Smooth muscle cell (in vitro differentiated cells): Measurements from ENCODE around the gene SLC25A52. TPM values are rescaled to one million over a fixed set of nuclear protein-coding genes. Genes with fewer than 3 reads are reported as not detected.

Experiments
- DNase-seq: peaks from one replicate; lab custom pipeline; 2025; ENCODE audit not compliant: unreplicated experiment; lab: John Stamatoyannopoulos, UW
- H2AFZ ChIP-seq: fragments of 200-600 bp; sonication (generic); 2 replicates; pipeline ENCODE4 v1.6.0; 2016; ENCODE audit warnings: antibody characterized with exemption, low read depth, mild to moderate bottlenecking
- H3F3A ChIP-seq: fragments of 200-600 bp; sonication (generic); 2 replicates; pipeline ENCODE4 v1.6.0; 2017; ENCODE audit warnings: antibody characterized with exemption, low read depth
- H3K27ac ChIP-seq: fragments of 200-600 bp; sonication (generic); 2 replicates; pipeline ENCODE4 v1.5.1; 2016; ENCODE audit warnings: low read depth, mild to moderate bottlenecking
- H3K27me3 ChIP-seq: fragments of 200-600 bp; sonication (generic); 2 replicates; pipeline ENCODE4 v1.6.1; 2016; ENCODE audit warnings: low read depth, mild to moderate bottlenecking
- H3K36me3 ChIP-seq: fragments of 200-600 bp; sonication (generic); 2 replicates; pipeline ENCODE4 v1.5.1; 2016; ENCODE audit warnings: low read depth
- H3K4me1 ChIP-seq: fragments of 200-600 bp; sonication (generic); 2 replicates; pipeline ENCODE4 v1.5.1; 2016; ENCODE audit warnings: low read depth
- H3K4me2 ChIP-seq: fragments of 200-600 bp; sonication (generic); 2 replicates; pipeline ENCODE4 v1.6.0; 2016; ENCODE audit warnings: mild to moderate bottlenecking
- H3K4me3 ChIP-seq: fragments of 200-600 bp; sonication (generic); 2 replicates; pipeline ENCODE4 v1.5.1; 2016; ENCODE audit warnings: mild to moderate bottlenecking
- H3K79me2 ChIP-seq: fragments of 200-600 bp; sonication (generic); 2 replicates; pipeline ENCODE4 v1.6.0; 2016; ENCODE audit warnings: low read depth, mild to moderate bottlenecking
- H3K9ac ChIP-seq: fragments of 200-600 bp; sonication (generic); 2 replicates; pipeline ENCODE4 v1.6.0; 2016; ENCODE audit warnings: low read depth
- H3K9me3 ChIP-seq: fragments of 200-600 bp; sonication (generic); replicated peaks from 2 replicates; pipeline ENCODE4 v1.5.1; 2016; ENCODE audit warnings: low read depth
- H4K20me1 ChIP-seq: fragments of 200-600 bp; sonication (generic); 2 replicates; pipeline ENCODE4 v1.6.0; 2016; ENCODE audit warnings: low read depth
- WGBS: methylation state at CpG from one replicate; pipeline ENCODE4 v1.1.7; 2016; ENCODE audit warnings: low lambda C conversion rate; 5-methylcytosine and 5-hydroxymethylcytosine counted together
- polyA plus RNA-seq: library from polyadenylated mRNA; unstranded; fragments of >200 nt; fragmentation: Nextera tagmentation; extraction: Ambion mirVana; gene quantifications from 2 replicates; pipeline ENCODE4 v1.2.1, GENCODE V29; 2016
- total RNA-seq: library from RNA; depleted of rRNA; stranded (reverse); fragments of >200 nt; gene quantifications from 2 replicates; pipeline ENCODE4 v1.2.3, GENCODE V29; 2014
- TF ChIP-seq, protein P1 (sequence below): fragments of 200-600 bp; sonication (generic); IDR thresholded peaks from 2 replicates; pipeline ENCODE4 v1.5.1; 2017; ENCODE audit warnings: borderline replicate concordance, mild to moderate bottlenecking, antibody characterized with exemption; ENCODE audit not compliant: insufficient read depth, poor library complexity, severe bottlenecking

SLC25A52 gene
- total and polyA plus RNA-seq, 2 experiments from 2014 or later, result not detected

DNA sequence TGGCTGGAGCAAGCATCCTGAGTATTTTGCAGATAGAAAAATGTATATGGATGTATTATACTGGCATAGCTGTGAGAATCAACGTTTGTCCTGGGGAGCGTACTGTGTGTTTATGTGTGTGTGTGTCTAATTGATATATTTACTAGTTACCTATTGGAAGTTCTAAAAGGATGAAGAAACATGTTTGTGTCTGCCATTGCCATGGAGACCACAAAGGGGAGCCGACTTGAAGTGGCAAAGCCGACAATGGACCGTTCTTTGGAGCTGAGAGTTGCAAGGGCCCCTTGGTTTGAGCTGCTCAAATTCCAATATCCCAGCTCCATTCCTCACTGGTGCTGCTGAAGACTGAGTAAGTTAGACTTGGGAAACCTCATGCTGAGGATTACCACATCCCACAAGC lies 14.3 kb upstream of the SLC25A52 start:
- Histone ChIP-seq H3K9me3 (peaks cover 4% of the 10 kb centered on the region), H3F3A (no peaks in the 10 kb centered on the region), H3K4me3 (no peak overlapping the region), H2AFZ (no peak overlapping the region), H3K36me3 (no peaks in the 10 kb centered on the region), H3K4me2 (no peak overlapping the region), H3K79me2 (no peaks in the 10 kb centered on the region), H3K27ac (no peak overlapping the region), H3K9ac (no peak overlapping the region), H3K4me1 (no peaks in the 10 kb centered on the region), H4K20me1 (no peaks in the 10 kb centered on the region), H3K27me3 (no peaks in the 10 kb centered on the region)
- TF ChIP-seq, protein P1, sequence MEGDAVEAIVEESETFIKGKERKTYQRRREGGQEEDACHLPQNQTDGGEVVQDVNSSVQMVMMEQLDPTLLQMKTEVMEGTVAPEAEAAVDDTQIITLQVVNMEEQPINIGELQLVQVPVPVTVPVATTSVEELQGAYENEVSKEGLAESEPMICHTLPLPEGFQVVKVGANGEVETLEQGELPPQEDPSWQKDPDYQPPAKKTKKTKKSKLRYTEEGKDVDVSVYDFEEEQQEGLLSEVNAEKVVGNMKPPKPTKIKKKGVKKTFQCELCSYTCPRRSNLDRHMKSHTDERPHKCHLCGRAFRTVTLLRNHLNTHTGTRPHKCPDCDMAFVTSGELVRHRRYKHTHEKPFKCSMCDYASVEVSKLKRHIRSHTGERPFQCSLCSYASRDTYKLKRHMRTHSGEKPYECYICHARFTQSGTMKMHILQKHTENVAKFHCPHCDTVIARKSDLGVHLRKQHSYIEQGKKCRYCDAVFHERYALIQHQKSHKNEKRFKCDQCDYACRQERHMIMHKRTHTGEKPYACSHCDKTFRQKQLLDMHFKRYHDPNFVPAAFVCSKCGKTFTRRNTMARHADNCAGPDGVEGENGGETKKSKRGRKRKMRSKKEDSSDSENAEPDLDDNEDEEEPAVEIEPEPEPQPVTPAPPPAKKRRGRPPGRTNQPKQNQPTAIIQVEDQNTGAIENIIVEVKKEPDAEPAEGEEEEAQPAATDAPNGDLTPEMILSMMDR, result no peak
- no peak for DNase-seq
- WGBS, result 95% methylated on average over 5 of the region's 5 CpGs

GRCh38 chr18:31774477-31774785 lies 13.8 kb upstream of the SLC25A52 start:
- TF ChIP-seq, protein P1, result no peak
- H3K79me2 ChIP-seq, result no peaks in the 10 kb centered on the region
- no peak overlapping the region for H3K27ac ChIP-seq
- no peak overlapping the region for H3K9ac ChIP-seq
- no peaks in the 10 kb centered on the region for H3K4me1 ChIP-seq
- 84% methylated on average over 2 of the region's 2 CpGs for WGBS
- H3K4me2 ChIP-seq, result no peak overlapping the region
- H3F3A ChIP-seq, result no peaks in the 10 kb centered on the region
- peaks cover 4% of the 10 kb centered on the region for H3K9me3 ChIP-seq
- no peak overlapping the region for H2AFZ ChIP-seq
- no peaks in the 10 kb centered on the region for H3K36me3 ChIP-seq
- H3K27me3 ChIP-seq, result no peaks in the 10 kb centered on the region
- no peak overlapping the region for H3K4me3 ChIP-seq
- no peaks in the 10 kb centered on the region for H4K20me1 ChIP-seq
- no peak for DNase-seq

- DNase-seq, result no peak
- WGBS, result 95% methylated on average over 8 of the region's 9 CpGs
- no peaks in the 10 kb centered on the region for H3K79me2 ChIP-seq
- no peak overlapping the region for H3K4me3 ChIP-seq
- H4K20me1 ChIP-seq, result no peaks in the 10 kb centered on the region
- H3K36me3 ChIP-seq, result no peaks in the 10 kb centered on the region
- H3K4me1 ChIP-seq, result no peaks in the 10 kb centered on the region
- H3K4me2 ChIP-seq, result no peak overlapping the region
- TF ChIP-seq, protein P1, result no peak
- no peaks in the 10 kb centered on the region for H3K27me3 ChIP-seq
- H3F3A ChIP-seq, result no peaks in the 10 kb centered on the region
- H3K9ac ChIP-seq, result no peak overlapping the region
- peaks cover 4% of the 10 kb centered on the region for H3K9me3 ChIP-seq
- H2AFZ ChIP-seq, result no peak overlapping the region
- H3K27ac ChIP-seq, result no peak overlapping the region
Observed at GRCh38 chr18:31773774-31774476, 13.2 kb upstream of the SLC25A52 start.

DNA sequence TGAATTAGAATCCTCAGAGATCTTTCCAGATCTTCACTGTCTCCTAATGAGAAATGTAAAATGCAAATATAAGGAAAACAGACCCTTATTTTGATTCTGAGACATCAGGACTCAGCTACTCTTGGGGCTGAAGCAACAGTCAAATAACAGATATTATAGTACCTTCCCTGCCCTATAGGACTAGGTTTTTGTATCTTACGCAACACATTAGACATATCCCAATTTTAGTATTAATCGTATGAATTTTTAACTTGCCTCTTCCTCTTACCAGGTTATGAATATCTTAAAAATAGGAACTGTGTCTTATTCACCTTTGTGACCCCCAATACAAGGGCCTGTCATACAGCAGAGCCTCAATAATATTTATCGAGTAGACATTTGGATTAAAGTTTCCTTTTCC lies 12.0 kb upstream of the SLC25A52 start:
- no peak overlapping the region for H3K4me2 ChIP-seq
- H3K36me3 ChIP-seq, result no peaks in the 10 kb centered on the region
- no peak for DNase-seq
- no peak overlapping the region for H3K9ac ChIP-seq
- TF ChIP-seq, protein P1, result no peak
- no peaks in the 10 kb centered on the region for H3K79me2 ChIP-seq
- H4K20me1 ChIP-seq, result no peaks in the 10 kb centered on the region
- 98% methylated on average over 3 of the region's 3 CpGs for WGBS
- H2AFZ ChIP-seq, result no peak overlapping the region
- no peak overlapping the region for H3K27ac ChIP-seq
- no peak overlapping the region for H3K4me3 ChIP-seq
- no peaks in the 10 kb centered on the region for H3K4me1 ChIP-seq
- no peaks in the 10 kb centered on the region for H3F3A ChIP-seq
- no peaks in the 10 kb centered on the region for H3K27me3 ChIP-seq
- no peaks in the 10 kb centered on the region for H3K9me3 ChIP-seq
